Activated gamma-delta T cell treated with Interleukin-2 at 50 U/mL for 16 hours (primary cell): ENCODE data around the gene EYS.
"Not testable (repeated sequence)": the region's sequence is repeated elsewhere in the genome, so short reads cannot be mapped to it uniquely, and the experiment has no call there.

Experiments used
- DNase-seq: peaks from one replicate; pipeline ENCODE4 v3.0.0-alpha.2; 2020

The EYS gene

DNA sequence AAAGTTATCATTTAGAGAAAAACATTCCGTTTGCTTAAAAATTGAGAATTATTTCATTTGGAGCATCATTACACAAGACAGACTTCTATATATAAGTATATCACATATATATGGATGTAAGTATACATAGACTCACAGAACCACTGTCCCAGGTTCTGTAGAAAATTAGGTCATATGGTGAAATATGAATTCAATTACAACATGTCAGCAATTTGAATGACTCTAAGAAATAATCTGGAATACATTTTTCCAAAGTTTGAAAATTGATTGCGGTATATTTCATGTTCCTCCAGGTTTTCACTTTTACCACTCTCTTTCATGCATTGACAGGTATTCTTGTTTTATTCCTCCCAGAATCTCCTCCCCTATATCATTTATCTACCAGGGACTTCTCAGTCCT lies 1179.1 kb downstream of the EYS start:
- DNase-seq, result no peak

DNA sequence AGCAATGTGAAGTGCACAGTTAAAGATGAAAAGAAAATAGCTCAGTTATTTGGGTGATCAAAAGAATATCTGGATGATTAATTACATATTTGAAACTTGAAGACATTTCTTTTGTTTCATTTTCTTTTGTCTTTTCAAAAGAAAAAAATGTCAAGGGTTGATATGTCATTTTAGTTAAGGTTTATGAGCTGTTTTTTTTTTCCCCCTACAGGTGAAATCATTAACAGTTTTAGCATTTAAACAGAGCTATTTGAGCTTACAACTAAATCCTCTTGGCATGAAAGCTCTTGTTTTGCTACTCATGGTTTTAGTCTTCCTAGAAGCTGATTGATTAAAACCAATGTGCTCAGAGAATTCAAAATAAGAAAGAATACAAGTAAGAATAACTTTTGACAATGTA lies 1184.2 kb downstream of the EYS start:
- DNase-seq, result no peak

DNA sequence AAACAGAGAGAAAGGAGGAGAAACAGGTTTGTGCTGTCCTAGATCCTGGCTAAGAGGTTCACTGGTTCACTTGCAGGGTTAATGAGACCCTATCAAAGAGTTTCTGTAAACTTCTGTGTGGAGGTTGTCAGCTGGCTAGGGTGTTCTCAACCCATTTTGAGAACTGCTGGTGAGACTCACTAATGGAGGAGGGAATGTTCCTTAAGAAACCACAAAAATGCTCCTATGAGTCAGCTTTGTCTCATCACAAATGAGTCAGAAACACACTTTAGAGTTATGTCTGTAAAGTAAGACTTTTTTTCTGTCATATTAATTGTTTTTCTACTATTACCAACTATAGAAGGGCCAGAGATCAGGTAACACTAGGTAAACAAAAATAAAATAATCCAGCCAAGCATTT lies 1187.0 kb downstream of the EYS start:
- DNase-seq, result no peak

DNA sequence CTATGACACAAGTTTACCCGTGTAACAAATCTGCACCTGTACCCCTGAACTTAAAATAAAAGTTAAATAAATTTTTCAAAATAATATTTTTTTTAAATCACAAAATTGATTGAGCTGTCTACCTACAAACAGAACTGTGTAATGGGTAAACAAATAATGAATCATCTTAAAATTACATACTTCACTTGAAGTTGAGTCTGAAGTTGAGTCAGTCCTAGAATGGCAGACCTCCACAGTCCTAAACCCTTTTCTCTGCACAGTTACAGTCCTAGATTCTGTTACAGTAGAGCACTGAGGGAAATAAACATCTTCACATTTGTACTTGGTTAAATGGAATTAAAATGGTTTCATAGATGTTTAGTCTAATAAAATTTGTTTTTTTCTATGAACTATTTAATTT lies 1190.6 kb downstream of the EYS start:
- no peak for DNase-seq

DNA sequence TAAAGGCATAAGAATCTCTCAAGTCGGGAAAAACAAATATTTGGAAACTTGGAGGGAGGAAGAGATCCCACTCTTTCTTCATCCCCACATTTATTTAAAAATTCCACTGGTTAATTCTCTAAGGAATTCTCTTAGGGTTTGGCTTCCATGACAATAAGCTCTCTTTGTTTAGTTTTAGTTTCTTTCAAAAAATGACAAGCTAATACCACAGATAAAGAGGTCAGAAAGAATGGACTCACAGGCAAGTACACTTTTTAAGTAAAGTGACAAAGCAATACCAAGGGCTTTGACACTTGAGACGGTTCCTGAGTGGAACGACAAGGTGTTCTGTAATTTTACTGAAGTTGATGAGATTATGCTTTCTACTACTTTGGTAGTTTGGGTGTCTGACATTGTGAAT lies 1199.4 kb downstream of the EYS start:
- DNase-seq, result no peak

DNA sequence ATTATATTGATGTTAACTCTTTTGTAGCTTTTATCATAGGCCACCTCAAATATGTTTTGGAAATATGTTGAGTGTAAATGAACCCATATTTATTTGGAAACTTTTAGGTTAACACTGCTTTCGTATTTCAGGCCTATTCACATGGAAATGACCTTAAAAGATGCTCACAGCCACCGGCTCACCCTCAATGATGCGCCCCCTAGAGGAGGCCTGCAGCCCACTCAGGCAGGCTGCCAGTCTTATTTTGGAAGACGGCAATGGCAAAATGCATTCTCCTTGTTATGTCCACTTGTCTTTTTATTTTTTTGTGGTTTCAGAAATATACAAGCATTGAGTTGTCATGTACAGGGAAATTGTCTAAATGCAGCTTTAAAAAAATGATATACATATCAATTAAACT lies 1201.7 kb downstream of the EYS start:
- no peak for DNase-seq

DNA sequence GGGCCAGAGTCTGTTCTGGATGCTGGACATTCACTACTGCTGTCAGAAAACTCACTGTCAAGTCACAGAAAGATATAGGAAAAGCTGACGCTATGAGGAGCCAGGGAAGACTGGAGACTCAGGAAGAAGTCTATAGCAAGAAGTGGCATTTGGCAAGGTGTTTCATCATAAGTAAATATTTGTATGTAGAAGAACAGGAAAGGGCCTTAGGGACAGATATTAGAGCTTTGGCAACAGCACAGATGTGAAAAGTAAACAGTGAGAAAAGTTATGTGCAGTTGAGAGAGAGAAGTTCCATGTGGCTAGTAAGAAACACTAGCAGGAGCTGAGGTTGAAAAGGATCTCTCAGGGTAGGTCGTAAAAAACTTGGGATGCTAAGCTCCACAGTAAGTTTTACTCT lies 1202.5 kb downstream of the EYS start:
- DNase-seq, result no peak

DNA sequence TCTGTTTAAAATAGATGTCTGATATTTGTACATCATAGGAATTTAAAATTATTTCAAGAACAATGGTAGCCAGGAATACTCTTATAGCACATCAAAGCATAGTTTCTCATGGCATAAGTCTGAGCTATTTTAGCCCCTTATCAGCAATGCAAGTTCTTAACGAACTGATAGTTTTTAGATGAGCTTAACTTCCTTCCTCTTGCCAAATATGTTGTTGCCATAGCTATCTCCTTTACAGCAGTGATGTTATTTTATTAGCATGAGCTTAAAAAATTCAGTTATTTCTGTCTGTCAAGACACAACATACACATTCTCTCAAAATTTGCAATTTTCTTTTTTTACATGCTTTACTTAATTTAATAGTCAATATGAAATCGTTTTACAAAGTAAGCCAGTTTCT lies 1204.2 kb downstream of the EYS start:
- DNase-seq, result no peak

DNA sequence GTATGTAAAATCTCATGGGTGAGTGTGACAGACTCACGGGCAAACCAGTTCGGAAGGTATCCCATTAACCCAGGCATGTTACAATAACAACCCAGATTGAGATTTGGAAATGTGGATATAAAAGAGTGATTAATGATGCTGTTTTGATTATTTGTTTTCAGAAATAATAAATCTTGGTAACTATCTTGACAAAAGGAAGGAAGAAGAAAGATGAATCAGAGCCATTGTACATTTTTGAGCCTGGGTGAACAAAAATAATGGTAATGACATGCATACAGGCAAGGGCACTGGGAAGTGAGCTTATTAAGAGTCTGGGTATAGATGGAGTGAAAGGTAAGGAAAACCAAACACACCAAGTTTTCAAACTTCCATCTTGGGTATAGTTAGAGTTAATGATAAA lies 1209.4 kb downstream of the EYS start:
- no peak for DNase-seq

DNA sequence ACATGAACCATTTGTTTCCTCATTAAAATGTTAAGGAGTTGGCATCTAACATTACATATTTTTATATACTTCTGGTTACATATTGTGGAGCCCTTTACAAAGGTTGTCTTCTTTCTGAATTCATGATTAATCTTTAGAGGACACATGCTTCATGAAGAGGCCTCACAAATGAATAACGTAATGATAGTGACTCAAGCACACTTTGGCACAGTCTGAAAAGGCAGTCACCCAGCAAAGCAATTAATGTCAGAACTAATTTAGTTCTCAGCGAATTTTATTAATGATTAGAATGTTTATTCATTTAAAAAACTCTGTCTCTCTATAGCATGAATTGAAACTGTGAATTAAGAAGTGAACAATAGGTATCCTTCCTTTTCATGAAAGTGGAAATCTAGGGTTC lies 1217.3 kb downstream of the EYS start:
- no peak for DNase-seq

DNA sequence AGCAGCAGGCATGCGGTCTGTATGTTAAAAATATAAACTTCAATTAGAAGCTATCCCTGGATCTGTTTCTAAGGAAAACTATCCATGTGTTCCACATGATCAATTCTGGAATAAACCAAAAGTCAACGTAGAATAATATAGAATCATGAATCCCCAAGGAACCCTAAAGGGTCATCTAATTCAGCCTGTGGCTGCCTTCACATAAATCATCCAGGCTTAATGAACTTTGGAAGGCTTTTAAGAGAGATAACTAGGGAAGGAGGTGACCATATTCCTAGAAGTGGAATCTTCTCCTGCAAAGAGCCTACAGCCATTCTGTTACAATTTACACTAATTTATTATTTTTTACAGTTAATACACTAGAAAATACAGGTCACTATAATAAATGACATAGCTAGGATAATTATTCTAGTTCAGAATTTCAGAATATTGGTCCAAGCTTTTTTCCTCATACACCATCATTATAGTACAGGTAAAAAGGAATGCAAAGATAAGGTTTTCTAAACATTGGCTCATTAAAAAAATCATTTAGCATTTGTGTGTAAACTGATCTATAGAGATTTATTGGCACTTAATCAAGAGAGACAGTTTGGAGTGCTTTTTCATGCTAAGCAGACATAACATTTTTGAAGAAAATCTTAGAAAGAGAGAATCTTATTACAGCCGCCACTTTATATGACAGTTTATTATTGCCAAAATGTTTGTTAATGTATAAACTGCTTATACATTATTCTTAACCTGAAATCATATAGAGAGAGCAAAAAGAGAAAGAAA lies 1220.3 kb downstream of the EYS start:
- no peak for DNase-seq

DNA sequence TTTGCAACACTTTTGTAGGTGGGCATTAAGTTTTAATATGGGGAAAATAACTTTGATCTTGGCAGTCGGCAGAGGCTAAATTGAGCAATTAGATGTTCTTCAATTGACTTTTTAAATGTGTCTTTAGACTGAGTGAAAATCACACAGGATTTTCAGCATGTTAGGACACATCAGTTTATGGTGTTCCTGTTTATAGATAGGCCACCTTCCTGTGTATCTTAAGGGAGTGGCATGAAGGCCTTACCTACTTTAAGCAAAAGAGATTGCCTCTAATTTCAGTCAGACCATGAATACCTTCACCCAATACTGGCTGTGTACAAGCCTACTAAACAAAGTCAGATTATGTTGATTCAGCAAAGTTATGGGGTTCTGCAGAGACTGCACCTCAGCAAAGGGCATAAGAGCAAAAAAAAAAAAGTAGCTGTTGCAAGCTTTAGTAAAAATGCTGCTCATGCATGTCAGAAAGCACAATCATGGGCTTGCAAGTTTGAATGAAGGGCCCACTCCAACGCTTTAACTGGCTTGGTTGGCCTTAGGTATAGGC lies 1223.0 kb downstream of the EYS start:
- DNase-seq, result no peak

DNA sequence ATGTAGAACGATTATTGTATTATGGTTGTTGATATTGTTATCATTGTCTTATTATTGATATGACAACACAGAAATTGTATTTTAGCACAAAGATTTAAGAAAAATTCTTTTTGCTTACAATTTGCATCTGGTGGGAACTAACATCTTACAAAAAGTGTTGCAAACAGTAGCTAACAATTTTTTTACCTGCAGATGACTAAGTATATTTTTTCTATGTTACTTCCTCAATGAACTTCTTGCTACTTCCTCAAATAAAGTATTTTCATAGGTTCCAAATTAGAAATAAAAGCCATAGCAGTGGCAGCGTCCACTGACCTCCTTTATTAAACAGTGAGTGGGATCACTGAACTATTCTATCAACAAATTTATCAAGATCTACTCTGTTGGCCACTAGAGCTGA lies 1224.4 kb downstream of the EYS start:
- DNase-seq, result no peak

DNA sequence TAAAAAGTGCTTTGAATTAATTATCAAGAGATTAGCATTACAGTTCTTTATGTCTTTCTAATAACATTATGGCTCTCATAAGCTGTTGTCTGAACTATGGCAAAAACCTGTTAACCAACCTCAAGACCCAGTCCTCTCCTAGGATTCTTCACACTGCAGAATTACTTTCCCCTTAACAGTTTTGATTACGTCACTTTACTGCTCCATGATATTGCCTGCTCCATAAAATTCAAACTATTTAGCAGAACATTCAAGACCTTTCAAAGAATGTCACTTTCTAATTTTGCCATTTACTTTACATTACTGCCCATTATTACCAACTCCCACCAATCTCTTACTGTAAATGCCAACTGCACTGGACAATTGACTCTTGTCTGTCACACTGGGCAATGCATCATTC lies 1227.9 kb downstream of the EYS start:
- no peak for DNase-seq

DNA sequence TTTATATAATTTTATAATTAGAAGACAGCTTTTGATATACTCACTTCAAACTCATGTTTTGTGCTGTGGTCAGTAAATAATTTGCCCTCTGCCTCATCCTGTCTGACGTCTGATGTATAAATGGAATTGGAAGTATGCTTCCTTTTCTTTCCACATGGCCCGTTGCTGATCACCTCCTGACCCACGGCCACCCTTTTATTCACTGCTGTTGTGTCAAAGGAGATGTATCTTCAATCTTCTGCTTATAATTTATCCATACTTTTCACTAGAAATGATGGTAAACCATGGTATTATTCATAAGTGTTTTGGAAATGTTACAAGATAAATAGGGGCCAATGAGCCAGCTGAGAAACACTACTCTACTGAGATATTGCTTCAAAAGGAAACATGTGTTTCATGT lies 1229.6 kb downstream of the EYS start:
- no peak for DNase-seq

DNA sequence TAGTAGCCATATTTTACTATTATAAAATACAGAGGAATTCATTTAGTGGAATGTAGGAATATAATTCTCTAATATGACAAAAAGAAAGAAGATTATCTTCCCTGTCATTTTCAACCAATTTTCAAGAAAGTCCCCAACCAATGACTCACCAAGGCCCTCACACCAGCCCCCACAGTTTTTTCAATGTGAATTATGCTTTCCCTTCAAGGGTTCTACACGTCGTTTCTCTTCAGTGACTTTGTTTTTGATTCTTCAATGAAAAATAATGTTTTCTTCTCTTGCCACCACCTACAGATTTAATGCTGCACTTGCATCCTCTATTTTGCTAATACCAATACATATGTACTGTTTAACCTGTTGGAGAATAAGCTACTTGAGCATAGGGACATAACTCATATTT lies 1230.1 kb downstream of the EYS start:
- no peak for DNase-seq

DNA sequence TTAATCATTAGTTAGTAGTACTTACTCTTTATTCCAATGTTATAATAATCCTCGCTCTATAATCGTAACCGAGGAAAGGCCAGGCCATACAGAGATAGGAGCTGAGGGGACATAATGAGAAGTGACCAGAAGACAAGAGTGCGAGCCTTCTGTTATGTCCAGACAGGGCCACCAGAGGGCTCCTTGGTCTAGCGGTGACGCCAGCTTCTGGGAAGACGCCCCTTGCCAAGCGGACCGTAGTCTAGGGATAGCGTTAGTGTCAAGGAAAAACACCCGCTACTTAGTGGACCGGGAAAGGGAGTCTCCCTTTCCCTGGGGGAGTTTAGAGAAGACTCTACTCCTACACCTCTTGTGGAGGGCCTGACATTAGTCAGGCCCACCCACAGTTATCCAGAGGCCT lies 1237.6 kb downstream of the EYS start:
- not testable (repeated sequence) for DNase-seq

DNA sequence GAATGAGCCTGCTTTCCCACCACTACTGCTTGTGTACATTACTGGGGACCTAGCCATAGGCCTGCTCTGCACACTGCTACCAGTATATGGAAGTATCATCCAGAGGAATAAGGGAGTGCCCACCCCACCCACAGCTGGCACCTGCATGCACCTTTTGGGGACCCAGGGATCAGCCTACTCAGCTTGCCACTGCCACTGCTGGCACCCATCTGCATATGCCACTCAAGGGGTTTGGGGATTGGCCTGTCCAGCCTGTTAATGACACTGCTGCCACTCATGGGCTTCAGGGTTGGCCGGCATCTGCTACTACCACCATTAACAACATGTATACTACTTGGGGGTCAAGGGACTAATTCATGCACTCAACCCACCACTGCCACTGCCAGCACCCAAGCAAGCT lies 1239.4 kb downstream of the EYS start:
- no peak for DNase-seq

DNA sequence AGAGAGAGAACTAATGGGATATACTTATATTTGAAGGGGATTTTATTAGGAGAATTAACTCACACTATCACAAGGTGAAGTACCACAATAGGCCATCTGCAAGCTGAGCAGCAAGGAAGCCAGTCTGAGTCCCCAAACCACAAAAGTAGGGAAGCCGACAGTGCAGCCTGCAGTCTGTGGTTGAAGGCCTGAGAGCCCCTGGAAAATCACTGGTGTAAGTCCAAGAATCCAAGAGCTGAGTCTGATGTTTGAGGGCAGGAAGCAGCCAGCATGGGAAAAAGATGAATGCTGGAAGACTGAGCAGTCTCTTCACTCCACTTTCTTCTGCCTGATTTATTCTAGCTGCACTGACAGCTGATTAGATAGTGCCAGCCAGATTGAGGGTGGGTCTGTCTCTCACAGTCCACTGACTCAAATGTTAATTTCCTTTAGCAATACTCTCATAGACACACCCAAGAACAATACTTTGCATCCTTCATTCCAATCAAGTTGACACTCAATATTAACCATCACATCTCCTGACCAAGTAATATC lies 1247.5 kb downstream of the EYS start:
- no peak for DNase-seq

DNA sequence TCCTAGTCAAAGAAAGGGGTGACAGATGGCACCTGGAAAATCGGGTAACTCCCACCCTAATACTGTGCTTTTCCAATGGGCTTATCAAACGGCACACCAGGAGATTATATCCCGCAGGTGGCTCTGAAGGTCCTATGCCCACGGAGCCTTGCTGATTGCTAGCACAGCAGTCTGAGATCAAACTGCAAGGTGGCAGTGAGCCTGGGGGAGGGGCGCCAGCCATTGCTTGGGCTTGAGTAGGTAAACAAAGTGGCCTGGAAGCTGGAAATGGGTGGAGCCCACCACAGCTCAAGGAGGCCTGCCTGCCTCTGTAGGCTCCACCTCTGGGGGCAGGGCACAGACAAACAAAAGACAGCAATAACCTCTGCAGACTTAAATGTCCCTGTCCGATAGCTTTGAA lies 1258.9 kb downstream of the EYS start:
- not testable (repeated sequence) for DNase-seq

DNA sequence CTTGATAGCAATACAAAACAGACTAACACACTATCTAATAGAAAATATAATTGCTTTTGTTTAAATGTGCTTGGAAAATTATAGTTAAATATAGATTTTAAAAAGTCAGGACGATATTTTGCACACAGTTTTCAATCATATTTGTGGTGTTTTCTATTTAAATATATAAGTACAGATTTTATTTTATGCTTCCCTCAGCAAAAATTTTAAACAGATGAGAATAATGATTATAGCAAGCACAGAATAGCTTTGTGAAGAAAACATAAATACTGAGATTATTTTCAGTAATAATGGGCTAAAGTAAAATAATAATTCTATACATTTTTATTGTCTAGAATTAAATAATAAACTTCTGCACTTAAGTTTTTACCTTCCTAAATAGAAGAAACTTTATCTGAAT lies 1262.0 kb downstream of the EYS start:
- no peak for DNase-seq

DNA sequence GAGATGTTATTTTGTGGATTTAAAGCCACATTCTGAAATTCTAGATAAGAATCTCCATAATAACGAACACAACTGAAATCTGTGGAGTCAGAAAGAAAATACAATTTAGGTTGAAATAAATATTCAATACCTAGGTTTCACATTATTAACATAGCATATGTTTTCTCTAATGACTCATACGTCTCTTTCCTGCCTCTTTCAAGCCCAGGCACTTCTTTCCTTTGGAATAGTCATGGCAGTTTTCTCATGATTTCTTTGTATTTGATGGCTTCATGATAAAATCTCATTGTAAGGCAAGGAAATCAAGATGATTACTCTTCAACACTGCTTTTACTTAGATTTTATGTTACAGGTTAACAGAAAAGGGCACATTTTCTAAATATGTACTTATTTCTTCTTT lies 1267.8 kb downstream of the EYS start:
- DNase-seq, result no peak

DNA sequence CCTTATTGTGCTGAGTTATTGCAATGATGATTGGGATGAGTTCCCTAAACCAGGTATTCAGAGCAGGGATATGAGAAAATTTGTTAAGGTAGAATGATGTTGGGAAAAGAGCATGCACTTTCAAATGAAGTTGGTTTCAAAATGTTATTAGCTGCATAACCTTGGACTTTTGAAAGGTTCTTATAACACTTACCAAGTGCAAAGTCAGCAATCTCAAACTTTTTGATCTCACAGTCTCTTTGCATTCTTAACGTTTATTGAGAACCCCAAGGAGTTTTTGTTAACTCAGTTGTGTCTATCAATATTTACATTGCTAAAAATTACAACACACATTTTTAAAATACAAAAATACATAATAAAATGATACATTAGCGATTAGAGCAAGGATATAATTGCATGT lies 1269.0 kb downstream of the EYS start:
- DNase-seq, result no peak

DNA sequence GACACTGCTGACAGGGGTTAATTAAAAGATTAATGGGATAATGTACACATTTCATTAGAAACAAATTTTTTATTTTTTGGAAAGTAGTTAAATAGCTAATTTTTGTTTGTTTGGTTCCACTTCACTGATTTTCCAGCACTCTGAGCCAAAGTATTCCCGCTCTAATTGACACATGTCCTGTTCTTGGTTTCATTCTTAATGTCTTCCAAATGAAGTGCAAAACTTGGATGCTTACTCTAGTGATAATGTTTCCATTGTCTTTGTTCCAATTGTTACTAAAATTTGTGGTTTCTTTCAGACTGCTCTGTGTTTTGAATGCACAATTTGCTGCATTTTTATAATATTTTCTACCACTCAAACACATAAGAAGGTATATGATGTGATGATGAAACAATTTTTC lies 1277.1 kb downstream of the EYS start:
- no peak for DNase-seq

DNA sequence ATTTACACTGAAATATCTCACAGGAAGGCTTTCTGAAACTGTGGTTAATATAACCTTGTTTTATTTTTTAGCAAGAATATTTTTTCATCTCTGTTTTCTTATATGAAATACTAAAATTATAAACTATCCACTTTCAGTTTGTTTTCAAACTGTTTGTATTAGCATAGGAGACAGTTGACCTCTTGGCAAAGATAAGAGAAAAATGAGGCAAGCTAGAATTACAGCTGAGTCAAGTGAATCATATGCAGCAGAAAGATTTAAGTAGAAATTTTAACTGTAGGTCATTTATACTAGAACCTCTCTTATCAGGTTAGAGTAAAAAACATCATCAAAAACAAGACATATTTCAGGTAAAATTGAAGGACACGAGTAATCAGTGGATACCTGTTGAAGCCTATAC lies 1278.8 kb downstream of the EYS start:
- no peak for DNase-seq
